ENCODE measurements around the gene RPL13A.

DNA sequence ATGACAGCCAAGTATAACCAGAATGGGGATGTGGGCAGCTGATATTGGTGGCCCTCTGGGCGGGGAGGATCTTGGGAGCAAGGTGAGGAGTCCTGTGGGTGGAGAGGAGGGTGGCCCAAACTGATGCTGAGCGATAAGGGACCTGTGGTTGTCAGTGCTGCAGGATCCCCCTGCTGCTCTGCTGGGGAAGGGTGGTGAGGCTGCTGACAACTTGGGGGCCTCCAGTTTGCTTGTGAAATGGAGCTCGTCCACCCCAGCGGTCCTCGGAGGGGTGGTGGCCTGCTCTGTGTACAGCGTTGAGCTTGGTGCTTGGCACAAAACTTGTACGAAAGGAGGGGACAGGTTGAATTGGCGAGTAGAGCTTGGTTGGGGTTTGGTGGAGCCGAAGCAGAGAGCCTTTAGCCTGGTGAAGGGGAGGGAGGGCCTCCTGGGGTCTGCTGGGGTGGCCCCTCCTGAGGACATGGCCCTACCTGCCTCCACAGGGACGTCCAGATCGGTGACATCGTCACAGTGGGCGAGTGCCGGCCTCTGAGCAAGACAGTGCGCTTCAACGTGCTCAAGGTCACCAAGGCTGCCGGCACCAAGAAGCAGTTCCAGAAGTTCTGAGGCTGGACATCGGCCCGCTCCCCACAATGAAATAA lies 11.7 kb downstream of the RPL13A start:
- TF ChIP-seq CTCF (IDR thresholded peaks at IDR 0.05; ENCODE audit: low read length) (no peak), EZH2 (IDR thresholded peaks at IDR 0.05; ENCODE audit: borderline replicate concordance, low read length) (no peak)
